BLaER1 treated with 17β-estradiol and CSF1 and Interleukin-3, amounts not matched to agents 10 nM and 100 nM (cell line): ENCODE results near the gene RFC2.

Source experiments
- H3K27ac ChIP-seq, 11 experiments: shearing (Covaris generic); formaldehyde crosslinking; 2 replicates each; pipeline ENCODE4 v1.8.1; 2022
- H3K27me3 ChIP-seq, 11 experiments: shearing (Covaris generic); formaldehyde crosslinking; 2 replicates each; pipeline ENCODE4 v1.8.1; 2022
- H3K36me3 ChIP-seq, 11 experiments: shearing (Covaris generic); formaldehyde crosslinking; 2 replicates each; pipeline ENCODE4 v1.8.1; 2022
- H3K4me1 ChIP-seq, 10 experiments: shearing (Covaris generic); formaldehyde crosslinking; 2 replicates each; pipeline ENCODE4 v1.8.1; 2022
- H3K4me2 ChIP-seq, 11 experiments: shearing (Covaris generic); formaldehyde crosslinking; 2 replicates each; pipeline ENCODE4 v1.8.1; 2022
- H3K4me3 ChIP-seq, 10 experiments: shearing (Covaris generic); formaldehyde crosslinking; 2 replicates each; pipeline ENCODE4 v1.8.1; 2022
- H3K9ac ChIP-seq, 11 experiments: shearing (Covaris generic); formaldehyde crosslinking; 2 replicates each; pipeline ENCODE4 v1.8.1; 2022
- H3K9me3 ChIP-seq, 11 experiments: shearing (Covaris generic); formaldehyde crosslinking; replicated peaks in 1 of 11; 2 replicates each; pipeline ENCODE4 v1.8.1; 2022
- H4K20me1 ChIP-seq, 11 experiments: shearing (Covaris generic); formaldehyde crosslinking; 2 replicates each; pipeline ENCODE4 v1.8.1; 2022
- Cebpa-rat ChIP-seq, 11 experiments: shearing (Covaris generic); IDR thresholded peaks; 2 replicates each; pipeline ENCODE4 v1.8.1; 2022

The RFC2 gene

DNA sequence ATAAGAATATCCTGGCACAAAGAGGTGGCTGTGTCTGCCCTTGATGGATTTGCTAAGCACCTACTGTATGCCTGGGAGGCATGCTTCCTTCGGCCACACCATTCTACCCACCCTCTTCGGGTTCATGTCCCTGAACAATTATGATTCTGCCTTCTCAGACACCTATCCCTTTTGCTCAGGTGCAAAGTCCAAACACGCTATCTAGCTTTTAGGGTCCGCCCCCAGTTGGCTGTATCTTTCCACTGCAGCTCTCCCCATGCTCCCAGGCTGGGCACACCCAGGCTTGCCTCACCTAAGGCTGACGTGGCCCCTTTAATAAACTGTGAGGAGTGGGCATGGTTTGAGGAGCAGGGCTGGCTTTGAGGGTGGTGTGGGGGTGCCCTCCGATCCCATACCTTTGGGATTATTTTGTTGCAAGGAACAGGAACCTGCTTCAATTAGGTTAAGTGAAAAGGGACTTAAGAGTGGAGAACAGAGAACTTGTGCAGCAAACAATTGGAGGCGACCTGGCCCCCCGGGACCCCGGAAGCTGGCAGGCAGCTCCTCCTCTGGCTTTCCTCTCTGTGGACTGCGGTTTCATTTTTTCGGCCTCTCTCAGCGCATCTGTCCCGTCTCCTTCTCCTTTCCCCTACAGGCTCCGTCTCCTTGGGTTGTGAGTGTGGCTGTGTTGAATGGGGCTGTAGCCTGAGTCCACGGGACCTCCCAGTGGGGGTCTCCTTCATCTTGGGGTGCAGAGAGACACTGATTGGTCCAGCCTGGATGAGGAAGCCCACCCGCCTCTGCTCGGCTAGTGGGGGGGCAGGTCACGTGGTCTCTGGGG is 38.8 kb upstream of the RFC2 start:
- Histone ChIP-seq H3K36me3 (peaks cover 6 to 33% (median 20%) of the 10 kb centered on the region in 11 experiments; a peak in 21 of 22 replicates), H3K4me2 (peak overlapping the region; percentile 90 to 99 (median 97)), H3K4me3 (peak overlapping the region in 8 of 10 experiments; percentile 10 to 97 (median 34); a peak in 12 of 20 replicates), H3K27me3 (no peaks in the 10 kb centered on the region), H3K9ac (peak overlapping the region in 9 of 11 experiments; percentile 3 to 57 (median 46); a peak in 16 of 22 replicates), H3K9me3 (0 out of 22 replicates have a peak, but pooled peaks cover 0 to 8% (median 0%) of the 10 kb centered on the region in 11 experiments), H3K27ac (peak overlapping the region in 9 of 11 experiments; percentile 2 to 59 (median 34); a peak in 12 of 22 replicates), H3K4me1 (peaks cover 61 to 83% (median 70%) of the 10 kb centered on the region in 10 experiments), H4K20me1 (peaks cover 78 to 86% (median 82%) of the 10 kb centered on the region in 11 experiments)
- TF ChIP-seq Cebpa-rat (IDR thresholded peaks at IDR 0.05): no peak

DNA sequence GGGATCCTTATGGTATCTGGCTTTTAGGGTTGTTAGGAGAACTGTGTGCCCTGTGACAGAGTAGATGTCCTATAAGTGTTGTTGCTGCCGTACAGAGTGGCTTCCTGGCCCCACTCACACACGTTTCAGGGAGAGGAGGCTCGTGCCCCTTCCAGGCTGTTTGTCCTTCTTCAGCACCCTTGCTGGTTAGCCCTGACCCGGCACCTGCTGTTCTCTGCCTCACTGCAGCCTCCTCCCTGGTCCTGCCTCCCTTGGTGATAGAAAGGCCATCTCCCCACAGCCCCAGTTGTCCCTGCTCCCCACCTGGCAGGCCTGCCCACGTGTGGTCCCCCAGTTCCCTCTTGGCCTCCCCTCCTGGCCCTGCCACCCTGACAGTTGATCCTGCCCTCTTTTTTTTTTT is 37.3 kb upstream of the RFC2 start:
- Histone ChIP-seq H3K36me3 (peaks cover 6 to 18% (median 11%) of the 10 kb centered on the region in 11 experiments; a peak in 21 of 22 replicates), H3K27me3 (no peaks in the 10 kb centered on the region), H3K27ac (no peak overlapping the region), H3K9me3 (0 out of 22 replicates have a peak, but pooled peaks cover 0 to 6% (median 0%) of the 10 kb centered on the region in 11 experiments), H3K4me3 (peak overlapping the region; percentile 86 to 100 (median 97); a peak in 16 of 20 replicates), H4K20me1 (peaks cover 63 to 72% (median 68%) of the 10 kb centered on the region in 11 experiments), H3K4me1 (peaks cover 65 to 81% (median 76%) of the 10 kb centered on the region in 10 experiments), H3K4me2 (peak overlapping the region; percentile 90 to 99 (median 97)), H3K9ac (peak overlapping the region in 7 of 11 experiments; percentile 90 to 97 (median 95); a peak in 13 of 22 replicates)
- no peak for TF ChIP-seq Cebpa-rat (IDR thresholded peaks at IDR 0.05)

- Histone ChIP-seq H3K4me2 (peak overlapping the region; percentile 90 to 99 (median 97)), H3K4me1 (peaks cover 65 to 79% (median 76%) of the 10 kb centered on the region in 10 experiments), H3K9ac (peak overlapping the region in 10 of 11 experiments; percentile 82 to 97 (median 94); a peak in 19 of 22 replicates), H3K27me3 (no peaks in the 10 kb centered on the region), H3K36me3 (peaks cover under 1 to 13% (median 6%) of the 10 kb centered on the region in 11 experiments; a peak in 21 of 22 replicates), H3K4me3 (peak overlapping the region; percentile 86 to 100 (median 97)), H4K20me1 (peaks cover 58 to 66% (median 63%) of the 10 kb centered on the region in 11 experiments), H3K9me3 (0 out of 22 replicates have a peak, but pooled peaks cover 0 to under 1% (median 0%) of the 10 kb centered on the region in 11 experiments), H3K27ac (peak overlapping the region in 3 of 11 experiments; percentile 92 to 94 (median 93); a peak in 5 of 22 replicates)
- TF ChIP-seq Cebpa-rat (IDR thresholded peaks at IDR 0.05): no peak
Observed at GRCh38 chr7:74290981-74291441, 36.8 kb upstream of the RFC2 start.

DNA sequence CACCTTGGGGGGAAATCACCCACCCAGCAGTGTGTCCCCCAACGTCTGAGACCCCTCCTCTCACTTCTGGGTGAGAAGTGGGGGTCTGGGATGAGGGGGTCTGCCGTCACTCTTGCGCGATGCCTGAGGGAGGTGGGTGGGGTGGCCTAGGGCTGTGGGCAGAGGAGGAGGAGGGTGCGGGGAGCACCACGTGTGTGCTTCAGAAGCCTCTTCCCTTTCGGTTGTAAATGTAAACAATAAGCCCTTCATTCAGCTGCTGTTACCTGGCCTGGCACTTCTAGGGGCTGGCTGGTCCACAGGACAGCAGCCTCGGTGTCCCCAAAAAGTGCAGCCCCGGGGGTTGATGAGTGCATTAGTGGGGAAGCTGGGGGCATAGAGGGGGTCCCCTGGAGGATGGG is 36.4 kb upstream of the RFC2 start:
- H3K27me3 ChIP-seq: no peaks in the 10 kb centered on the region
- H4K20me1 ChIP-seq: peaks cover 54 to 62% (median 58%) of the 10 kb centered on the region in 11 experiments
- no peak for TF ChIP-seq Cebpa-rat (IDR thresholded peaks at IDR 0.05)
- H3K9ac ChIP-seq: peak overlapping the region; percentile 82 to 97 (median 93)
- peaks cover 0 to 9% (median 1%) of the 10 kb centered on the region in 11 experiments; a peak in 4 of 22 replicates for H3K36me3 ChIP-seq
- H3K27ac ChIP-seq: peak overlapping the region in 10 of 11 experiments; percentile 77 to 94 (median 91); a peak in 20 of 22 replicates
- no peaks in the 10 kb centered on the region for H3K9me3 ChIP-seq
- H3K4me2 ChIP-seq: peak overlapping the region; percentile 90 to 99 (median 97)
- H3K4me1 ChIP-seq: peaks cover 65 to 75% (median 72%) of the 10 kb centered on the region in 10 experiments
- H3K4me3 ChIP-seq: peak overlapping the region; percentile 86 to 100 (median 97)

- Histone ChIP-seq H3K4me1 (peaks cover 63 to 74% (median 70%) of the 10 kb centered on the region in 10 experiments), H3K9ac (peak overlapping the region; percentile 82 to 97 (median 93)), H3K27ac (peak overlapping the region; percentile 40 to 94 (median 90); a peak in 21 of 22 replicates)
Observed at GRCh38 chr7:74289659-74290552, 35.7 kb upstream of the RFC2 start.

GRCh38 chr7:74289018-74289658 is 34.9 kb upstream of the RFC2 start, which contains the start of gene CLIP2:
TSS of gene CLIP2 (plus strand) at chr7:74289407. CDS start at chr7:74317547, 28,140 bp downstream.
- H3K36me3 ChIP-seq: 0 out of 22 replicates have a peak, but pooled peaks cover 0 to 7% (median 0%) of the 10 kb centered on the region in 11 experiments
- no peaks in the 10 kb centered on the region for H3K9me3 ChIP-seq
- H3K4me3 ChIP-seq: peak within 1 kb of the TSS; percentile 86 to 100 (median 97)
- peak within 1 kb of the TSS; percentile 82 to 97 (median 93) for H3K9ac ChIP-seq
- peaks cover 39 to 48% (median 44%) of the 10 kb centered on the region in 11 experiments for H4K20me1 ChIP-seq
- TF ChIP-seq Cebpa-rat (IDR thresholded peaks at IDR 0.05): no peak
- peak within 1 kb of the TSS; percentile 40 to 94 (median 90); a peak in 21 of 22 replicates for H3K27ac ChIP-seq
- peaks cover 63 to 74% (median 70%) of the 10 kb centered on the region in 10 experiments for H3K4me1 ChIP-seq
- no peaks in the 10 kb centered on the region for H3K27me3 ChIP-seq
- H3K4me2 ChIP-seq: peak within 1 kb of the TSS; percentile 90 to 99 (median 97)

More at GRCh38 chr7:74289659-74290552, 35.7 kb upstream of the RFC2 start:
- Histone ChIP-seq H3K4me3 (peak overlapping the region; percentile 86 to 100 (median 97)), H3K4me2 (peak overlapping the region; percentile 90 to 99 (median 97)), H3K36me3 (0 out of 22 replicates have a peak, but pooled peaks cover 0 to 7% (median 0%) of the 10 kb centered on the region in 11 experiments), H4K20me1 (peaks cover 47 to 55% (median 52%) of the 10 kb centered on the region in 11 experiments), H3K9me3 (no peaks in the 10 kb centered on the region), H3K27me3 (no peaks in the 10 kb centered on the region)
- no peak for TF ChIP-seq Cebpa-rat (IDR thresholded peaks at IDR 0.05)
